GM10847 (cell line): ENCODE results near the gene STT3A.

Experiments used
- POLR2A ChIP-seq: IDR thresholded peaks from 2 replicates; pipeline ENCODE4 v1.6.1; 2011; ENCODE audit not compliant: insufficient read length; ENCODE audit errors: extremely low read depth

STT3A gene

GRCh38 chr11:125625225-125625629, 32.6 kb downstream of the STT3A start:
- TF ChIP-seq POLR2A, result no peak

GRCh38 chr11:125625630-125626287, 33.1 kb downstream of the STT3A start:
- peak; percentile 76 for TF ChIP-seq POLR2A

- TF ChIP-seq POLR2A, result no peak
Measured at GRCh38 chr11:125626288-125626950, 33.8 kb downstream of the STT3A start.

- no peak for TF ChIP-seq POLR2A
Measured at GRCh38 chr11:125627236-125627910, 34.7 kb downstream of the STT3A start.

GRCh38 chr11:125637840-125638239, 45.2 kb downstream of the STT3A start:
- TF ChIP-seq POLR2A, result no peak

GRCh38 chr11:125638315-125638714, 45.7 kb downstream of the STT3A start:
- TF ChIP-seq POLR2A, result no peak

- no peak for TF ChIP-seq POLR2A
Measured at GRCh38 chr11:125645871-125646270, 53.2 kb downstream of the STT3A start.

GRCh38 chr11:125649465-125650166, 57.0 kb downstream of the STT3A start:
- TF ChIP-seq POLR2A, result no peak

- TF ChIP-seq POLR2A, result no peak
Measured at GRCh38 chr11:125662689-125663088, 70.0 kb downstream of the STT3A start.

- no peak for TF ChIP-seq POLR2A
Measured at GRCh38 chr11:125663910-125664309, 71.3 kb downstream of the STT3A start.

GRCh38 chr11:125667151-125667550, 74.5 kb downstream of the STT3A start:
- no peak for TF ChIP-seq POLR2A

GRCh38 chr11:125670172-125670571, 77.5 kb downstream of the STT3A start:
- no peak for TF ChIP-seq POLR2A

- TF ChIP-seq POLR2A, result no peak
Measured at GRCh38 chr11:125671561-125671960, 78.9 kb downstream of the STT3A start.
